ENCODE measurements around the gene TRMT61A.

Gene TRMT61A

GRCh38 chr14:103548463-103549351 lies 19.7 kb downstream of the TRMT61A start:
- peak; percentile 9 for DNase-seq

GRCh38 chr14:103549361-103550311 lies 20.6 kb downstream of the TRMT61A start:
- peak; percentile 15 for DNase-seq

DNA sequence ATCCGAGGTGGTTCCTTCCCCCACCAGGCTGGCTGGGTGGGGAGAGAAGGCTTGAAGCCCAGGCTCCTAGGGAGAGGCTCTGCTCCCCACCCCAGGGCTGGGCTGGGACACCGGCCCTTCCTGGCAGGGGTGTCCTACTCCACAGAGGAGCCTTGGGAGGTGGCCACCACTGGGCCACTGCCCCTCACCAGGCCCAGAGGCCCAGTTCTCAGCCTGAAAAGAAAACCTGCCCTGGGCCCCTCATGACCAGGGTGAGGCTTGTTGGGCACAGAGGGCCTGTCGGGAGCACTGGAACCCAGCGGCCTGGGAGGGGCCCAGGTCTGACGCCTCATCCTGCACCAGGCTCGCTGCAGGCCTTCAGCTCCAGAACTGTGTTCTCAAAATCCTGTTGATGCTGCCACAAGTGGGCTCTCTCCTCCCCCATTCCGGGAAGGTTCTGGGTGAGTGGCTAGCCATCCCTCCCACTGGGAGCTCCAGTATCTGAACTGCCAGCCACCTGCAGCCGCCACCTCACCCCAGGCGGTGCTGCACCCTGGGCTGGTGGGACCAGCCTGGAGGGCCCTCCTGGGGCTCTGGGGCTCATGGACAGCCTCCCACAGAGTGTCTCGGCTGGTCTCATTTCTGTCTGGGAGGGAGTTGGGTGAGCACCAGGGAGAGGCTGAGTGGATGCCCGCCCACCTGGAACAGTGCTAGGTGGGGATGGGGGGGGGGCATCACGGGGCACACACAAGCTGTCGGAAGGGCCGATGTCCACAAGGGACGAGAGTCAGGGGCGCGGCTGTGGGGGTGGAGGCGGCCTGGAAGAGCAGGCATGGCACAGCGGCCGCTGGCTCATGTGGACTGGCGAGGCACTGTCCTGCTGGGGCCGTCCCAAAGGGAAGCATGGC lies 21.7 kb downstream of the TRMT61A start:
- peak; percentile 5 for DNase-seq

GRCh38 chr14:103551338-103551762 lies 22.4 kb downstream of the TRMT61A start:
- peak; percentile 10 for DNase-seq

GRCh38 chr14:103552011-103552845 lies 23.2 kb downstream of the TRMT61A start:
- DNase-seq = peak; percentile 7

GRCh38 chr14:103552846-103553210 lies 23.8 kb downstream of the TRMT61A start:
- no peak for DNase-seq

DNA sequence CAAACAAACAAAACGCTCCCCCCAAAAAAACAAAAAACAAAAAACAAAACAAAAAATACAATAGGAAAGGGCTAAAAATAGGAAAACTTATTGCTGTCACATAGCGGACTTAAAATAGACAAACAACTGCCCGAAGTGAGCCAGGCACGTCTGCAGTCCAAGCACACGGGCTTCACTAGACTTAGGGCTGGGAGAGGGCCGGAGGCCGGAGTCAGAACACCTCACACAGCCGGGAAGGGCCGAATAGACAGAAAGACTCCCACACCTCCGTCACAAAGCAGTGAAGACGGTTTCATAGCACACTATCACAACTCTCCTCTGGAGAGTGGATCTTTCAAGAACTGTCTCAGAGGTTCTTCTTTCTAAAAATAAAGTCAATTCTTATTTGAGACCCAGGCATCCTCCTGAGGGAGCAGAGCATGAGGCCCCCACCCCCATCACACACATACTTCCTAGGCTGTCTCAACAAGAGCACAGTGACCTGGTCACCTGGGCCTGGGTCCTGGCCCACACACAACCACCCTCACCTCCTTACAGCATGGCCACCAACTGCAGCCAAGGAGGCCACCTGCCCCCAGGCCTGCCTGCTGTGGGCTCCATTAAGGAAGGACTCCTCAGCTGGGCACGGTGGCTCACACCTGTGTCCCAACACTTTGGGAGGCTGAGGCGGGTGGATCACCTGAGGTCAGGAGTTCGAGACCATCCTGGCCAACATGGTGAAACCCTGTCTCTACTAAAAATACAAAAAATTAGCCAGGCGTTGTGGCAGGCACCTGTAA lies 26.8 kb downstream of the TRMT61A start:
- no peak for DNase-seq

DNA sequence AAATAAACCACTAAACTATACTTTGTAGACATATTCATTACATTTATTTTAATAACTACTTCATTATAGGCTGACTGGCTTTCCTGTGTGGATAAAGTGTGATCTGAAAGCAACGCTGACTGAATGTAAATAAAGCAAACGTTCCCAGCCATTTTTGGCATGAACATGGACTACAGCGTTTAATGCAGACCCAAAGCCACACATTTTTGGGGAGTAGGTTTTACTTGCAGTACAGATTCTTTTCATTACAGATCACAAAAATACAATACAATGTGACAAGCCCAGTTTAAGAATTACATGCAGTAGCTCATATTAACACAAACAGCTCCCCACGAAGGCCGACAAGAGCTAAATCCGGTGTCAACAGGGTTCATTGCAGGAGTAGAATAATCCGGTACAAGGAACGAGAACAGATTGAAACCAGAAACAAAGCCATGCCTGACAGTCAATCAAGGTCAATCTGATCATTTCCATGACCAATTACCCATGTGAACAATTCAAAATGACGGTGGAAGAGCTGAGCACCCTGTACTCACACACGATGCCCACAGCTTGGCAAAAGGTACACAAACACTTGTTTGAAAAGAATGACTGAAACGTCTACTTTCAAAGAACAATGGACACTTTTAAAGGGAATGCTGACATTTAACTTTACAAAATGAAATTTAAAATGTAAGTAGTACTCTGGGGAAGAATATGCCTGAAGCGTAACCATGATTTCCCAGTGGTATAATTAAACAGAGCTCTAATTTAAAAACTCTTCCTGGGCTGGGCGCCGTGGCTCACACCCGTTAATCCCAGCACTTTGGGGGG lies 28.2 kb downstream of the TRMT61A start:
- DNase-seq = no peak

GRCh38 chr14:103558071-103558882 lies 29.3 kb downstream of the TRMT61A start:
- no peak for DNase-seq

GRCh38 chr14:103559766-103560165 lies 30.8 kb downstream of the TRMT61A start:
- no peak for DNase-seq

DNA sequence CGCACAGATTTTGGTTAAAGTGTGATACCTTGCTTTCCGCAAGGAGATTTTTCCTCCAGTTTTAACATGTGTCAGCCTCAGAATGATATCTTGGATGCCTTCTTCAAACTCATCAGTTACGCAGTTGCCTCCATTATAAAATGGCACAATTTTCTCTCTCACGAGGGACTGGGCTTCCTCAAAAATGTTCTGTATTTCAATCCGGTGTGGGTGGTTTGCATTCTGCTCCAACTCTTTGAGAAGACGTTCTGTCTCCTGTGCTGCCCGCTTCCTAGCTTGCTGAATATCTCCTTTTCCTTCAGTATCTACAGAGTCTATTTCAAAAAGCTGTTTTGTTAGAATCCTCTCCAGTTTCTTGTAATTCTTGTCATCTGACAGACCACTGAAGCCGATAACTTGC lies 31.7 kb downstream of the TRMT61A start:
- no peak for DNase-seq

DNA sequence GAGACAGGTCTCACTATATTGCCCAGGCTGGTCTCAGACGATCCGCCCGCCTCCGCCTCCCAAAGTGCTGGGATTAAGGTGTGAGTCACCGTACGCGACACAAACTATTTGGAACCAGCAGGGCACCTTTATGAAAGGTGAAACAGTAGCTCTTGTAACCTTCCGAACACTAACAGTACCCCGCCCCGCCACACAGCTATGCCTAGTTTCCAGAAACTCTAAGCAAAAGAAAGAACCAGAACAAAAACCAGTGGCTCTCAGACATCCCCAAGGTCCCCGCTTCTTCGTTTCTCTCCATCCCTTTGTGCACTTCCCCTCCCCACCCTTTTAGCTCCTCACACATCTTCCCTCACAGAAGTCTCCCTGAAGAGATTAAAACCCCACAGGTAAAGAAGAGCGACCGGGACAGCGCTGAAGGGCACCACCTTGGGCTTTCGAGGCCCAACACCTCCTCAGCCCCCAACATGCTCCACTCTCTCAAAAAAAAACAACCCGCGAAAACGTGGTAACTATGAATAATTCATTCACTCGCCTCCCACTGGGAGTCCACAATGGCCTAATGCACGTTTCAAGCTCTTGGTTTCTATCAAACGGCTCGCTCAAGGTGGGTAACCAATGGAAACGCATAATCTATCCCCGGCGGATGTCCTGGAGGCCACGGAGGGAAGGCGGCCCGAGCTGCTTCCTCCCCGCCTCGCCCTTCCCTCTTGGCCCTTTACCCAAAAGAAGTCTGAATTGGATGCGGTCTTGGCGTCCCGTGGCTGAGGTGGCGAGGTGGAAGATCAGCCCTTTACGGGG lies 32.6 kb downstream of the TRMT61A start:
- no peak for DNase-seq

- DNase-seq = no peak
Measured at GRCh38 chr14:103562179-103562428, 33.1 kb downstream of the TRMT61A start.

DNA sequence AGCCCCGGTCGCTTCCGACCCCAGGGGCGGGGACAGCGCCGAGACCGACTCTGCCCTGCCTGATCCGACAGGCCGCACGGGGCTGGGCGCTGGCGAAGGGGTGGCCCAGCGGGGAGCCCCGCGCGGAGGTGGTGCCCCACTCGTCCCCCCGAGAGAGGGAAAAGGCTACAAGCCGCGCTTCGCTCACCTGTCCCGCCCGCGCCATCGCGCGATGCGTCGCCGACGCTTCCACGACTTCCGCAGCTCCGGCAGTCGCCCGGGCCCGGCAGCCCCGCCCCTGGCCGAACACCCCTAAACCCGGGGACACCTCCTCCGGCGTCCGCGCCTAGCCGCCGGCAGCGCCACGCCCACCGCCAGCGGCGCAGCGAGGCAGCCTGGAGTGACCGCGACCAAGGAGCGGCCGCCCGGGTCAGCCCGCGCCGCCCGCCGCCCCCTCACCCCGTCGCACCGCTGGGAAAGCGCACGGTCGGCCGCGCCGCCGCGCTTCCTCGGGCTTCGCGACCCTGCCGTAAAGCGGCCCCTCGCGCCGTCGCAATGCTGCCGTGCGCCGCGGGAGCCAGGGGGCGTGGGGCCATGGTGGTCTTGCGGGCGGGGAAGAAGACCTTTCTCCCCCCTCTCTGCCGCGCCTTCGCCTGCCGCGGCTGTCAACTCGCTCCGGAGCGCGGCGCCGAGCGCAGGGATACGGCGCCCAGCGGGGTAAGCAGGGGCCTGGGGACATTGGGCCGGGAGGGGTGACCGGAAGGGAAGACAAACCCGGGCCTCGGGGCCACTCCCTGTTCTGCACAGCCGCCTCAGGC lies 33.6 kb downstream of the TRMT61A start, which contains the start of the genes BAG5 and COA8:
Gene BAG5, minus strand, starts transcription at position 229 of the 797 bp plus-strand sequence. CDS start 1,493 bp downstream, outside the sequence.
Gene COA8, plus strand, starts transcription at position 532 of the 797 bp plus-strand sequence. Its CDS starts 42 bp downstream, at position 574.
- DNase-seq = peak; percentile 85

DNA sequence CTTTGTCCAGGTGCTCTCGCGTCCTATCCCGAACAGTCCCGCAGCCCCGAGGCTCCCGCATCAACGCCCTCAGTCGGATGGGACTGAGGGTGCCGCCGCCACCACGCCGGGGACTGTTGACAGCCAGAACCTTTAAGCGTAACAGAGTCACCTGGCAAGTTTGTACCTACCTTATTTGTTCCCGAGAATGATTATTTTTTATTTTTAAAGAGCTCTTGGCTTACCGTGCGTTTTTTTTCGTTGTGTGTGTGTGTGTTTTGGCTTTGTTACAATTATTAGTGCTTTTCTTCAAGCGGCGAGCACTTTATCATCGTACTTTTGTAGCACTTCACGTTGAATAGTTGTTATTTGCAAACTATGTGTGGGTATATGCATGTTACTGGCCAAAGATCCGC lies 34.2 kb downstream of the TRMT61A start:
- no peak for DNase-seq

- no peak for DNase-seq
Measured at GRCh38 chr14:103563844-103564505, 35.0 kb downstream of the TRMT61A start.

DNA sequence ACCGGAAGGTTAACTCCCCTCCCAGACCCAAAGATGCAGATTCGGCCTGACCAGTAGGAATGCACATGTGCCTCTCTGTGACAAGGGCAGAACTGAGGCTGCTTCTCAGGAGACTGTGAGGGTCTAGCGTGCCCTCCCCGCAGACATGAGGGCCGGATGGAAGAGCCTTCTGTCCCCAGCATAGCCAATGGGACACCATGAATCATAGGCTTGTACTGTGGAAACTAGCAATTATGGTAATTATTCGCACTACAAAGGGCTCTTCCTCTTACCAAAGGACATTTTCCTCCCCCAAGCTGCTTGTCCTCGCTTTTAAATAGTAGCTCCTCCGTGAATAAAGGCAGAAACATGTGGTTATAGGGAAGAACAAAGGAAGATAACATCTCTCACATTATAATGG lies 40.0 kb downstream of the TRMT61A start:
- DNase-seq = no peak
